ENCODE data around the gene UROD. TPM values are rescaled to one million over a fixed set of nuclear protein-coding genes. Genes with fewer than 3 reads are reported as not detected.

Gene UROD
- total and polyA plus RNA-seq, 4 donors: 78.5 to 717 (median 102) TPM

DNA sequence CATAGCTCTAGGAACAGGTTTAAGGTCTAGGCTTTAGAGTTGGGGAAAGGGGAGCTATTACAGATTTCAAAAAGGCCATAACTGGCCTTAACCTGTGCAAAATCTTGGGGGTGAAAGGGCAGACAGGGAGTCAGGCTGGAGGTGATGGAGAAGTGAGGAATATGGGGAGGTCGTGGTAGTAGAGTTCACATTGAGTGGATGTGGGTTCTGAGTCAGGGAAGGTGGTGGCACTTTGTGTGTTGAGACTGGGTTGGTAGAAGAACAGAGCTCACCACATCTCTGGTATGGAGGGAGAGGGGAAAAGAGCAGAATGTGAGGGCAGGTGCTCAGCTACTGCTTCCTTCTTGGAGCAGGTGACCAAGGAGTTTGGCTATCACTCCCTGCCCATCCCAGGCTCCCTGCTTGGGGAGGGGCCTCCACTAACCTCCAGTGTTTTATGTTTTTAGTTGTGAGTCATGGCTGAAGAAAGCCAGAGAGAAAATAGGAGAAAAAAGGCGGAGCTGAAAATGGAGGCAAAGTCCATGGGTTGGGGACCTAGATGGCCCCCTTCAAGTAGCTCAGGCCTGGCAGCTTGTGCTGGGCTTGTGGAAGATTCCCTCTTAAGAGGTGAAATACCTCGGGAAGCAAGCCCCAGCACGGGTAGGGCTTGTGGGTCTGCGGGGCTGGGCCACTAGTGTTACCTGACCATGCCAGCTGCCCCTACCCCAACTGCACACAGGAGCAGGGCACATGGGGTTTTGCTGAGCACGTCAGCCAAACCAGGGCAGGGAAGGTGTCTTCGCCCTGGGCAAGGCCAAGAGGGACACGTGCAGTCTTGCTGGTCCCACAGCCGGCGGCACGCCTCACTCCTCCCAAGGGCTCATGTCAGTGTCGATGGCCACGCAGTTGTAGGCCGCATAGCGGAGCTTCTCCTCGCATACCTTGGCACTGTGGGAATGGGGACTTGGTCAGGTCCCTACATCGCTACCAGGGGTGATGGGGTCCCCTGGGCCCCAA lies 9.1 kb upstream of the UROD start:
- TF ChIP-seq GABPA (IDR thresholded peaks at IDR 0.05 in 1 of 2, conservative IDR thresholded peaks at IDR 0.05 in 1 of 2): no peak
- TF ChIP-seq, protein P1, sequence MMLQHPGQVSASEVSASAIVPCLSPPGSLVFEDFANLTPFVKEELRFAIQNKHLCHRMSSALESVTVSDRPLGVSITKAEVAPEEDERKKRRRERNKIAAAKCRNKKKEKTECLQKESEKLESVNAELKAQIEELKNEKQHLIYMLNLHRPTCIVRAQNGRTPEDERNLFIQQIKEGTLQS (IDR thresholded peaks at IDR 0.05): no peak
- no peak for TF ChIP-seq FOXA1 (IDR thresholded peaks at IDR 0.05)
- TF ChIP-seq, protein P2, sequence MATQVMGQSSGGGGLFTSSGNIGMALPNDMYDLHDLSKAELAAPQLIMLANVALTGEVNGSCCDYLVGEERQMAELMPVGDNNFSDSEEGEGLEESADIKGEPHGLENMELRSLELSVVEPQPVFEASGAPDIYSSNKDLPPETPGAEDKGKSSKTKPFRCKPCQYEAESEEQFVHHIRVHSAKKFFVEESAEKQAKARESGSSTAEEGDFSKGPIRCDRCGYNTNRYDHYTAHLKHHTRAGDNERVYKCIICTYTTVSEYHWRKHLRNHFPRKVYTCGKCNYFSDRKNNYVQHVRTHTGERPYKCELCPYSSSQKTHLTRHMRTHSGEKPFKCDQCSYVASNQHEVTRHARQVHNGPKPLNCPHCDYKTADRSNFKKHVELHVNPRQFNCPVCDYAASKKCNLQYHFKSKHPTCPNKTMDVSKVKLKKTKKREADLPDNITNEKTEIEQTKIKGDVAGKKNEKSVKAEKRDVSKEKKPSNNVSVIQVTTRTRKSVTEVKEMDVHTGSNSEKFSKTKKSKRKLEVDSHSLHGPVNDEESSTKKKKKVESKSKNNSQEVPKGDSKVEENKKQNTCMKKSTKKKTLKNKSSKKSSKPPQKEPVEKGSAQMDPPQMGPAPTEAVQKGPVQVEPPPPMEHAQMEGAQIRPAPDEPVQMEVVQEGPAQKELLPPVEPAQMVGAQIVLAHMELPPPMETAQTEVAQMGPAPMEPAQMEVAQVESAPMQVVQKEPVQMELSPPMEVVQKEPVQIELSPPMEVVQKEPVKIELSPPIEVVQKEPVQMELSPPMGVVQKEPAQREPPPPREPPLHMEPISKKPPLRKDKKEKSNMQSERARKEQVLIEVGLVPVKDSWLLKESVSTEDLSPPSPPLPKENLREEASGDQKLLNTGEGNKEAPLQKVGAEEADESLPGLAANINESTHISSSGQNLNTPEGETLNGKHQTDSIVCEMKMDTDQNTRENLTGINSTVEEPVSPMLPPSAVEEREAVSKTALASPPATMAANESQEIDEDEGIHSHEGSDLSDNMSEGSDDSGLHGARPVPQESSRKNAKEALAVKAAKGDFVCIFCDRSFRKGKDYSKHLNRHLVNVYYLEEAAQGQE (IDR thresholded peaks at IDR 0.05): no peak
- TF ChIP-seq, protein P3, sequence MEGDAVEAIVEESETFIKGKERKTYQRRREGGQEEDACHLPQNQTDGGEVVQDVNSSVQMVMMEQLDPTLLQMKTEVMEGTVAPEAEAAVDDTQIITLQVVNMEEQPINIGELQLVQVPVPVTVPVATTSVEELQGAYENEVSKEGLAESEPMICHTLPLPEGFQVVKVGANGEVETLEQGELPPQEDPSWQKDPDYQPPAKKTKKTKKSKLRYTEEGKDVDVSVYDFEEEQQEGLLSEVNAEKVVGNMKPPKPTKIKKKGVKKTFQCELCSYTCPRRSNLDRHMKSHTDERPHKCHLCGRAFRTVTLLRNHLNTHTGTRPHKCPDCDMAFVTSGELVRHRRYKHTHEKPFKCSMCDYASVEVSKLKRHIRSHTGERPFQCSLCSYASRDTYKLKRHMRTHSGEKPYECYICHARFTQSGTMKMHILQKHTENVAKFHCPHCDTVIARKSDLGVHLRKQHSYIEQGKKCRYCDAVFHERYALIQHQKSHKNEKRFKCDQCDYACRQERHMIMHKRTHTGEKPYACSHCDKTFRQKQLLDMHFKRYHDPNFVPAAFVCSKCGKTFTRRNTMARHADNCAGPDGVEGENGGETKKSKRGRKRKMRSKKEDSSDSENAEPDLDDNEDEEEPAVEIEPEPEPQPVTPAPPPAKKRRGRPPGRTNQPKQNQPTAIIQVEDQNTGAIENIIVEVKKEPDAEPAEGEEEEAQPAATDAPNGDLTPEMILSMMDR (IDR thresholded peaks at IDR 0.05; ENCODE audit: low read depth, low read length, missing input control): no peak
- no peak for TF ChIP-seq JUND (IDR thresholded peaks at IDR 0.05)
- no peak for TF ChIP-seq RAD21 (IDR thresholded peaks at IDR 0.05)
- TF ChIP-seq NR2F2 (IDR thresholded peaks at IDR 0.05): no peak
- no peak for TF ChIP-seq TAF1 (conservative IDR thresholded peaks at IDR 0.05)
- TF ChIP-seq EGR1 (IDR thresholded peaks at IDR 0.05; ENCODE audit: low read depth in 2 of 2): no peak
- H3K4me3 ChIP-seq (ENCODE audit: low read depth in 1 of 3, low read length in 3 of 3): no peak overlapping the region
- DNase-seq (ENCODE audit: low spot score): no peak
- H3K27me3 ChIP-seq (ENCODE audit: control insufficient read depth in 4 of 4, insufficient read depth in 4 of 4, low read length in 3 of 4): no peaks in the 10 kb centered on the region
- H3K9ac ChIP-seq (ENCODE audit: low read depth in 1 of 2, low read length in 2 of 2): no peak overlapping the region
- peaks cover 0 to 4% (median 2%) of the 10 kb centered on the region in 4 donors for H3K4me1 ChIP-seq (ENCODE audit: control insufficient read depth in 4 of 4, insufficient read depth in 4 of 4, low read length in 3 of 4)
- H3K9me3 ChIP-seq (ENCODE audit: control insufficient read depth in 4 of 4, low read length in 3 of 4): no peaks in the 10 kb centered on the region
- 94% methylated on average over 17 of the region's 17 CpGs for WGBS
- H3K36me3 ChIP-seq (ENCODE audit: control insufficient read depth in 4 of 4, insufficient read depth in 3 of 4, low read depth in 1 of 4, low read length in 3 of 4): peaks cover 31 to 58% (median 48%) of the 10 kb centered on the region in 4 donors
- H3K27ac ChIP-seq (ENCODE audit: low read depth in 1 of 2, low read length in 2 of 2): no peak overlapping the region

DNA sequence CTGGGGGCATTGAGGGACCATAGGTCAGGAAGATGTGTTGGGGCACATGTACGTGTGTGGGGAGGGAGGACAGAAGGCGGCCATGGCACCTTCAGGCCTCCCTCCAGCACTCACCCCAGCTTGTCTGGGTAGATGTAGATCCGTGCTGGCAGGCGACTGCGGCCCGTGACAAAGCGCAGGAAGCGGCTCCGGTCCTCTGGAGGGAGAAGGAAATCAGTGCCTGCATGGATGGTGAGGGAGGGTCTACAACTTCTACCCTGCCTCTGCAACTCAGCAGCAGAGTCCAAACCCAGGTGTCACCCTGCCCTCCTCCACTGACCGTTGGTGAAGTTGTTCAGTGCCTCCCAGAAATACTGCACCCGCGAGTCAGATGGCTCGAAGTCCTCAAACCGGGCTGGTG lies 8.3 kb upstream of the UROD start:
- peaks cover 0 to 4% (median 2%) of the 10 kb centered on the region in 4 donors for H3K4me1 ChIP-seq (ENCODE audit: control insufficient read depth in 4 of 4, insufficient read depth in 4 of 4, low read length in 3 of 4)
- WGBS: 95% methylated on average over 14 of the region's 14 CpGs
- no peaks in the 10 kb centered on the region for H3K9me3 ChIP-seq (ENCODE audit: control insufficient read depth in 4 of 4, low read length in 3 of 4)
- DNase-seq (ENCODE audit: low spot score): no peak
- no peak overlapping the region for H3K9ac ChIP-seq (ENCODE audit: low read depth in 1 of 2, low read length in 2 of 2)
- peaks cover 31 to 66% (median 55%) of the 10 kb centered on the region in 4 donors for H3K36me3 ChIP-seq (ENCODE audit: control insufficient read depth in 4 of 4, insufficient read depth in 3 of 4, low read depth in 1 of 4, low read length in 3 of 4)
- no peaks in the 10 kb centered on the region for H3K27me3 ChIP-seq (ENCODE audit: control insufficient read depth in 4 of 4, insufficient read depth in 4 of 4, low read length in 3 of 4)
- H3K4me3 ChIP-seq (ENCODE audit: low read depth in 1 of 3, low read length in 3 of 3): no peak overlapping the region
- no peak overlapping the region for H3K27ac ChIP-seq (ENCODE audit: low read depth in 1 of 2, low read length in 2 of 2)
- TF ChIP-seq TAF1 (conservative IDR thresholded peaks at IDR 0.05) (no peak), FOXA1 (IDR thresholded peaks at IDR 0.05) (no peak), SP1 (IDR thresholded peaks at IDR 0.05) (no peak)

Measured in liver (tissue), 9 donors.